HG03432 (cell line): Measurements from ENCODE around the gene ADGRV1.
"Not testable (repeated sequence)": the region's sequence is repeated elsewhere in the genome, so short reads cannot be mapped to it uniquely, and the experiment has no call there.

ENCODE experiments used
- ATAC-seq: cut with Tn5 transposase; IDR thresholded peaks from one replicate; pipeline ENCODE4 v1.9.1; 2021; ENCODE audit warnings: mild to moderate bottlenecking, moderate library complexity; ENCODE audit not compliant: unreplicated experiment

The ADGRV1 gene

GRCh38 chr5:91018712-91019371 is 460.2 kb downstream of the ADGRV1 start:
- no peak for ATAC-seq

- ATAC-seq: no peak
Measured at GRCh38 chr5:91020065-91020800, 461.6 kb downstream of the ADGRV1 start.

- no peak for ATAC-seq
Measured at GRCh38 chr5:91022518-91022917, 463.9 kb downstream of the ADGRV1 start.

GRCh38 chr5:91024206-91024605 is 465.6 kb downstream of the ADGRV1 start:
- no peak for ATAC-seq

GRCh38 chr5:91024727-91025126 is 466.1 kb downstream of the ADGRV1 start:
- ATAC-seq: no peak

GRCh38 chr5:91025449-91025848 is 466.9 kb downstream of the ADGRV1 start:
- no peak for ATAC-seq

GRCh38 chr5:91025956-91026355 is 467.4 kb downstream of the ADGRV1 start:
- ATAC-seq: no peak

- ATAC-seq: no peak
Measured at GRCh38 chr5:91026466-91026865, 467.9 kb downstream of the ADGRV1 start.

GRCh38 chr5:91027405-91028139 is 469.0 kb downstream of the ADGRV1 start:
- ATAC-seq: no peak

GRCh38 chr5:91028499-91028956 is 469.9 kb downstream of the ADGRV1 start:
- ATAC-seq: no peak

GRCh38 chr5:91030521-91031401 is 472.2 kb downstream of the ADGRV1 start:
- ATAC-seq: no peak

- no peak for ATAC-seq
Measured at GRCh38 chr5:91031402-91031752, 472.8 kb downstream of the ADGRV1 start.

- no peak for ATAC-seq
Measured at GRCh38 chr5:91032125-91032524, 473.5 kb downstream of the ADGRV1 start.

- ATAC-seq: no peak
Measured at GRCh38 chr5:91033370-91033769, 474.8 kb downstream of the ADGRV1 start.

GRCh38 chr5:91038180-91038808 is 479.7 kb downstream of the ADGRV1 start:
- ATAC-seq: no peak

GRCh38 chr5:91041132-91041531 is 482.5 kb downstream of the ADGRV1 start:
- not testable (repeated sequence) for ATAC-seq

- no peak for ATAC-seq
Measured at GRCh38 chr5:91042247-91042935, 483.8 kb downstream of the ADGRV1 start.

- ATAC-seq: no peak
Measured at GRCh38 chr5:91042936-91043255, 484.3 kb downstream of the ADGRV1 start.

GRCh38 chr5:91048073-91048472 is 489.5 kb downstream of the ADGRV1 start:
- ATAC-seq: no peak

GRCh38 chr5:91049112-91049511 is 490.5 kb downstream of the ADGRV1 start:
- ATAC-seq: no peak
